Measurements from ENCODE around the gene HAGH. TPM values are rescaled to one million over a fixed set of nuclear protein-coding genes. Genes with fewer than 3 reads are reported as not detected.
A peak's percentile ranks its signal among the peaks of the same experiment; 100 is the strongest.

The HAGH gene
- polyA plus RNA-seq, 1 experiment, result 11.8 TPM

- Histone ChIP-seq H3K27me3 (ENCODE audit: control insufficient read depth, insufficient read depth, low read length) (no peaks in the 10 kb centered on the region), H3K4me3 (ENCODE audit: low read depth, low read length) (no peak overlapping the region), H3K9me3 (ENCODE audit: control insufficient read depth, insufficient read depth, low read length) (no peaks in the 10 kb centered on the region; the same call in 1 of the 2 replicates), H3K27ac (ENCODE audit: low read depth, low read length) (no peak overlapping the region)
- POLR2A ChIA-PET, result no interaction called here
- CTCF ChIA-PET, result no interaction called here
- TF ChIP-seq, protein P1, sequence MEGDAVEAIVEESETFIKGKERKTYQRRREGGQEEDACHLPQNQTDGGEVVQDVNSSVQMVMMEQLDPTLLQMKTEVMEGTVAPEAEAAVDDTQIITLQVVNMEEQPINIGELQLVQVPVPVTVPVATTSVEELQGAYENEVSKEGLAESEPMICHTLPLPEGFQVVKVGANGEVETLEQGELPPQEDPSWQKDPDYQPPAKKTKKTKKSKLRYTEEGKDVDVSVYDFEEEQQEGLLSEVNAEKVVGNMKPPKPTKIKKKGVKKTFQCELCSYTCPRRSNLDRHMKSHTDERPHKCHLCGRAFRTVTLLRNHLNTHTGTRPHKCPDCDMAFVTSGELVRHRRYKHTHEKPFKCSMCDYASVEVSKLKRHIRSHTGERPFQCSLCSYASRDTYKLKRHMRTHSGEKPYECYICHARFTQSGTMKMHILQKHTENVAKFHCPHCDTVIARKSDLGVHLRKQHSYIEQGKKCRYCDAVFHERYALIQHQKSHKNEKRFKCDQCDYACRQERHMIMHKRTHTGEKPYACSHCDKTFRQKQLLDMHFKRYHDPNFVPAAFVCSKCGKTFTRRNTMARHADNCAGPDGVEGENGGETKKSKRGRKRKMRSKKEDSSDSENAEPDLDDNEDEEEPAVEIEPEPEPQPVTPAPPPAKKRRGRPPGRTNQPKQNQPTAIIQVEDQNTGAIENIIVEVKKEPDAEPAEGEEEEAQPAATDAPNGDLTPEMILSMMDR (IDR thresholded peaks at IDR 0.05; ENCODE audit: low read depth, low read length), result no peak
- no peak for DNase-seq (ENCODE audit: low read depth, low spot score)
These were observed 40.2 kb downstream of the HAGH start for GRCh38 chr16:1786242-1787055.

DNA sequence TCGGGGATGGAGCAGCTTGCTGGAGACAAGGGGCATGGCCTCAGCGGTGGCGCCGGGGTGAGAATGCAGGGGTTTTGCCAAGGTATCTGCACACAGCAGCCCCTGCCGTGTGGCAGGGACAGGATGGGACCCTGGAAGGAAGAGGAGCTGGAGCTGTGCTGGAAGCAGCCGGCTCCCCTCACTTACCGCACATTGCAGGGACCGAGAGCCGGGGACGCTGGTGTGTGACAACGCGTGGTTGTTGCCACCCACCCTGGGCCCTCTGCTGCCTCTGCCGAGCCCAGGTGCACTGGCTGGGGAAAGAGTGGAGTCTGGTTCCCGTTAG lies 40.8 kb downstream of the HAGH start:
- POLR2A ChIA-PET, result no interaction called here
- CTCF ChIA-PET, result no interaction called here
- Histone ChIP-seq H3K4me3 (ENCODE audit: low read depth, low read length) (no peak overlapping the region), H3K27ac (ENCODE audit: low read depth, low read length) (no peak overlapping the region), H3K9me3 (ENCODE audit: control insufficient read depth, insufficient read depth, low read length) (no peaks in the 10 kb centered on the region; the same call in 1 of the 2 replicates), H3K27me3 (ENCODE audit: control insufficient read depth, insufficient read depth, low read length) (no peaks in the 10 kb centered on the region)
- no peak for DNase-seq (ENCODE audit: low read depth, low spot score)
- TF ChIP-seq, protein P1 (IDR thresholded peaks at IDR 0.05; ENCODE audit: low read depth, low read length), result no peak

DNA sequence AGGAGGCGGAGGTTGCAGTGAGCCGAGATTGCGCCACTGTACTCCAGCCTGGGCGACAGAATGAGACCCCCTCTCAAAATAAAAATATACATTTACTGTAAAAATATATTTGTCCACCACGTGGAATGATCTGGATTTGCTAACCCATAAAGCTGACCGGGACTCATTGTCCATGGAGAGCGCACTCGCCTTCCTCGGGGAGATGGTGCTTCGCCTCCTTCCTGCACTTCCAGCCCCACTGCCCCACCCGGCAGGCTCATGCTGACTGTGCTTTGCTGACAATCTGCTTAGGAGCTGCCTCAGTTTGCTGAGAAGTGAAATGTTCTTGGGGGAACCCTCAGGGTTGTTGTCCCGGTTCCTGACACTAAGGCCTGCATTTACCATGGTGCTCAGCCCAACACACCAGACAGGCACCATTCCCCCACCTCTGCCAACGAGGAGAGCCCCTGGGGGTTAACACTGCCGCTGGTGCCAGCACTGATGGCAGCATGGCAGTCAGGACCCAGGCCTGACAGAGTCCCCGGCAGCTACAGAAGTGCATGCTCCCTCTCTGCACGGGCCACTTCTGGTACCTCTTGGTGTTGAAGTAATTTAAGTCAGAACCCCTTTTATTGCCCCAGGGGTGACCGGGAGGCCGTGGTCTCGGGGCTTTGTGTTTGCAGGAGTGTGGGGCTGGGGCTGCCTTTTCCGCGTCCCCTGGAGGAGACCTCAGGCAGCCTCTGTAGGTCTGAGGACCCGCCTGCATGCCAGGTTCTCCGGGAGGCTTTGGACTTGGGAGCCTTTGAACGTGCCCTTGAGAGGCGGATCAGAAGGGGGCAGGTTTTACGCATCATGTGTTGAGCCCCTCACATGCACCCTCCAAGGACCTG lies 41.4 kb downstream of the HAGH start:
- ChIA-PET POLR2A (no interaction called here), CTCF (interaction anchor here (1.1 kb wide), 1 partner anchor 79 kb away, joined by 5 read pairs; the partner anchor contains the start of gene MAPK8IP3)
- TF ChIP-seq, protein P1 (IDR thresholded peaks at IDR 0.05; ENCODE audit: low read depth, low read length), result no peak
- Histone ChIP-seq H3K27ac (ENCODE audit: low read depth, low read length) (no peak overlapping the region), H3K4me3 (ENCODE audit: low read depth, low read length) (no peak overlapping the region), H3K27me3 (ENCODE audit: control insufficient read depth, insufficient read depth, low read length) (no peaks in the 10 kb centered on the region), H3K9me3 (ENCODE audit: control insufficient read depth, insufficient read depth, low read length) (no peaks in the 10 kb centered on the region; the same call in 1 of the 2 replicates)
- no peak for DNase-seq (ENCODE audit: low read depth, low spot score)

DNA sequence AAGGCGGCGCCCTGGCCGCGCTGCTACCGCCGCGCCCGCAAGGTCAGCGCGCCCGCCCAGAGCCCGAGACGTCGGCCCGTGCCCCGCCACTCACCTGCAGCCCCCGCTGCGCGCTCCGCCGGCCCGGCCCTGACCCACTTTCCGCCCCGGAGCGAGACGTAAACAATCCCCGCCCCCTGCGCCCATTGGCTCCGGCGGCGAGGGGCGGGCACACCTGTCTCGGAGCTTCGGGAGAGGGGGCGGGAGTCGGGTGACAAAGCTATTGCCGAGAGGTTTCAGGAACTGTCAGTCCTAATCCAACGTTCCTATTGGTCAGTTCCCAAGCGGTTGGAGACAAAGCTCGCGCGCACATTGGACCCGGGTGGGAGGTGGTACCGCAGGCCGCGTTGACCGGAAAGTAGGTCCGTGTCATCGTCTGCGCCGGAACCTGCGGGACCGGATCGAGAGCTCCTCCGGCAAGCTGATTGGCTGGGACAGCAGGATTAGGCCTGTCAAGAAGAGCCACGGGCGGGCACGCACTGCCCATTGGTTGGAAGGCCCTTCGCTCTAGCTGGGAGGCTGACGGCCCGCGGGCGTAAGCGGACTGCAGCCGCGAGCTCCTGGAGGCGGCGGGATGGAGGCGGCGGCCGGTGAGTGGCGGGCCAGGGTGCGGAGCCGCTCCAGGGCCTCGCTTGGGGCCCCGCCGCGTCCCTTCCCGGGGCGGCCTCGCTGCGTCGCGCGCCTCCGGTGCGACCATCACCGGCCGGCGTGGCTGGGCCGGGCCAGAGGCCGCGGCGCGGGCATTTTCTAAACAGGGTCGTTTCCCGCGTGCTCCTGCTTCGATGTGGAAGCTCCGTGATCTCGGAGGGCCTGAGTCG lies 44.0 kb downstream of the HAGH start, which contains the start of the genes NUBP2 and SPSB3:
TSS of gene NUBP2 (plus strand) at position 553 of the 857 bp plus-strand sequence. CDS start at position 614, 61 bp downstream.
TSS of gene SPSB3 (minus strand) at position 164 of the 857 bp plus-strand sequence. CDS start 1,088 bp downstream, outside the sequence.
- H3K27me3 ChIP-seq (ENCODE audit: control insufficient read depth, insufficient read depth, low read length), result no peaks in the 10 kb centered on the region
- peak within 1 kb of the TSS; percentile 80 for H3K4me3 ChIP-seq (ENCODE audit: low read depth, low read length)
- TF ChIP-seq, protein P1 (IDR thresholded peaks at IDR 0.05; ENCODE audit: low read depth, low read length), result no peak
- CTCF ChIA-PET, result interaction anchor here (0.5 to 1.3 kb wide), 8 partner anchors 9 to 222 kb away, joined by 3 to 6 read pairs (median 3); partner anchors contain the start of genes EME2, MAPK8IP3 and MRPS34
- H3K9me3 ChIP-seq (ENCODE audit: control insufficient read depth, insufficient read depth, low read length), result no peaks in the 10 kb centered on the region; the same call in 1 of the 2 replicates
- POLR2A ChIA-PET, result interaction anchor here (0.5 to 2.8 kb wide), 13 partner anchors 9 to 372 kb away, joined by 3 to 21 read pairs (median 8); partner anchors contain the start of genes CRAMP1, EME2, FAHD1 and HAGH
- peak; percentile 100 for DNase-seq (ENCODE audit: low read depth, low spot score)
- peak within 1 kb of the TSS; percentile 21 for H3K27ac ChIP-seq (ENCODE audit: low read depth, low read length)

Data from AG04450 (cell line).